Neural progenitor cell (in vitro differentiated cells): ENCODE data around the gene CNTRL. TPM values are rescaled to one million over a fixed set of nuclear protein-coding genes. Genes with fewer than 3 reads are reported as not detected.
"Not testable (repeated sequence)": the region's sequence is repeated elsewhere in the genome, so short reads cannot be mapped to it uniquely, and the experiment has no call there.

Experiments used
- DNase-seq: peaks from one replicate; pipeline ENCODE4 v3.0.0-alpha.2; 2016; ENCODE audit warnings: low spot score
- H2AFZ ChIP-seq: fragments of 200-600 bp; sonication (generic); replicated peaks from 2 replicates; pipeline ENCODE4 v1.6.1; 2016; ENCODE audit warnings: antibody characterized with exemption
- H3F3A ChIP-seq: fragments of 200-600 bp; sonication (generic); 2 replicates; pipeline ENCODE4 v1.6.1; 2016; ENCODE audit warnings: antibody characterized with exemption, low read depth
- H3K27ac ChIP-seq: fragments of 200-600 bp; sonication (generic); 2 replicates; pipeline ENCODE4 v1.5.1; 2016; ENCODE audit warnings: mild to moderate bottlenecking
- H3K27me3 ChIP-seq: fragments of 200-600 bp; sonication (generic); 2 replicates; pipeline ENCODE4 v1.6.1; 2016; ENCODE audit warnings: mild to moderate bottlenecking, moderate library complexity
- H3K36me3 ChIP-seq: fragments of 200-600 bp; sonication (generic); 2 replicates; pipeline ENCODE4 v1.5.1; 2016
- H3K4me1 ChIP-seq: fragments of 200-600 bp; sonication (generic); 2 replicates; pipeline ENCODE4 v1.6.1; 2016; ENCODE audit warnings: mixed run types
- H3K4me2 ChIP-seq: fragments of 200-600 bp; sonication (generic); 2 replicates; pipeline ENCODE4 v1.6.1; 2016
- H3K4me3 ChIP-seq: fragments of 200-600 bp; sonication (generic); 2 replicates; pipeline ENCODE4 v1.5.1; 2016
- H3K79me2 ChIP-seq: fragments of 200-600 bp; sonication (generic); 2 replicates; pipeline ENCODE4 v1.6.1; 2016; ENCODE audit warnings: low read depth
- H3K9ac ChIP-seq: fragments of 200-600 bp; sonication (generic); 2 replicates; pipeline ENCODE4 v1.6.1; 2016
- H3K9me3 ChIP-seq: fragments of 200-600 bp; sonication (generic); 2 replicates; pipeline ENCODE4 v1.5.1; 2016; ENCODE audit warnings: low read depth
- H4K20me1 ChIP-seq: fragments of 200-600 bp; sonication (generic); 2 replicates; pipeline ENCODE4 v1.6.1; 2016; ENCODE audit warnings: low read depth
- H3K27ac Mint-ChIP-seq: 3 replicates; pipeline ENCODE4 v1.8.0; 2021; ENCODE audit warnings: mixed read lengths
- H3K27me3 Mint-ChIP-seq: 2 replicates; pipeline ENCODE4 v1.8.0; 2022; ENCODE audit warnings: low read depth, mild to moderate bottlenecking, inconsistent platforms, moderate library complexity, mixed read lengths; ENCODE audit not compliant: insufficient read depth
- H3K36me3 Mint-ChIP-seq: 3 replicates; pipeline ENCODE4 v1.8.0; 2021; ENCODE audit warnings: mixed read lengths
- H3K4me1 Mint-ChIP-seq: 3 replicates; pipeline ENCODE4 v1.8.0; 2021; ENCODE audit warnings: mixed read lengths
- H3K4me3 Mint-ChIP-seq: 3 replicates; pipeline ENCODE4 v1.8.0; 2021; ENCODE audit warnings: mild to moderate bottlenecking, moderate library complexity, mixed read lengths
- H3K9me3 Mint-ChIP-seq: 3 replicates; pipeline ENCODE4 v1.8.0; 2020; ENCODE audit warnings: mixed read lengths
- EZH2 ChIP-seq: fragments of 200-600 bp; sonication (generic); IDR thresholded peaks from 2 replicates; pipeline ENCODE4 v1.6.1; 2017; ENCODE audit warnings: antibody characterized with exemption, mild to moderate bottlenecking, moderate library complexity
- EZH2phosphoT487 ChIP-seq: fragments of 200-600 bp; sonication (generic); IDR thresholded peaks from 2 replicates; pipeline ENCODE4 v1.6.1; 2017; ENCODE audit warnings: antibody characterized with exemption
- total RNA-seq: library from RNA; depleted of rRNA; stranded (reverse); fragments of >200 nt; gene quantifications from 2 replicates; pipeline ENCODE4 v1.2.3, GENCODE V29; 2015; ENCODE audit warnings: low replicate concordance
- TF ChIP-seq, protein P1 (sequence below): fragments of 200-600 bp; sonication (generic); IDR thresholded peaks from 2 replicates; pipeline ENCODE4 v1.5.1; 2017; ENCODE audit warnings: antibody characterized with exemption, mild to moderate bottlenecking

Gene CNTRL
- total RNA-seq, 1 donor from 2014 or later: 45.4 TPM

GRCh38 chr9:121029469-121029868 is 45.3 kb upstream of the CNTRL start:
- no peaks in the 10 kb centered on the region for H4K20me1 ChIP-seq
- H3K4me2 ChIP-seq: no peak overlapping the region
- no peak overlapping the region for H3K4me3 Mint-ChIP-seq
- H3K36me3 Mint-ChIP-seq: peaks cover 3% of the 10 kb centered on the region
- no peak overlapping the region for H3K9ac ChIP-seq
- H3K4me1 ChIP-seq: peaks cover 4% of the 10 kb centered on the region
- H3K79me2 ChIP-seq: no peaks in the 10 kb centered on the region
- H3K27ac ChIP-seq: no peak overlapping the region
- no peaks in the 10 kb centered on the region for H3K27me3 Mint-ChIP-seq
- no peaks in the 10 kb centered on the region for H3K9me3 ChIP-seq
- H3K36me3 ChIP-seq: no peaks in the 10 kb centered on the region
- no peaks in the 10 kb centered on the region for H3K27me3 ChIP-seq
- H2AFZ ChIP-seq: no peak overlapping the region
- TF ChIP-seq EZH2phosphoT487 (no peak), EZH2 (no peak)
- TF ChIP-seq, protein P1, sequence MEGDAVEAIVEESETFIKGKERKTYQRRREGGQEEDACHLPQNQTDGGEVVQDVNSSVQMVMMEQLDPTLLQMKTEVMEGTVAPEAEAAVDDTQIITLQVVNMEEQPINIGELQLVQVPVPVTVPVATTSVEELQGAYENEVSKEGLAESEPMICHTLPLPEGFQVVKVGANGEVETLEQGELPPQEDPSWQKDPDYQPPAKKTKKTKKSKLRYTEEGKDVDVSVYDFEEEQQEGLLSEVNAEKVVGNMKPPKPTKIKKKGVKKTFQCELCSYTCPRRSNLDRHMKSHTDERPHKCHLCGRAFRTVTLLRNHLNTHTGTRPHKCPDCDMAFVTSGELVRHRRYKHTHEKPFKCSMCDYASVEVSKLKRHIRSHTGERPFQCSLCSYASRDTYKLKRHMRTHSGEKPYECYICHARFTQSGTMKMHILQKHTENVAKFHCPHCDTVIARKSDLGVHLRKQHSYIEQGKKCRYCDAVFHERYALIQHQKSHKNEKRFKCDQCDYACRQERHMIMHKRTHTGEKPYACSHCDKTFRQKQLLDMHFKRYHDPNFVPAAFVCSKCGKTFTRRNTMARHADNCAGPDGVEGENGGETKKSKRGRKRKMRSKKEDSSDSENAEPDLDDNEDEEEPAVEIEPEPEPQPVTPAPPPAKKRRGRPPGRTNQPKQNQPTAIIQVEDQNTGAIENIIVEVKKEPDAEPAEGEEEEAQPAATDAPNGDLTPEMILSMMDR: no peak
- no peak overlapping the region for H3K27ac Mint-ChIP-seq
- DNase-seq: no peak
- H3K9me3 Mint-ChIP-seq: no peaks in the 10 kb centered on the region
- H3F3A ChIP-seq: no peaks in the 10 kb centered on the region
- H3K4me1 Mint-ChIP-seq: no peaks in the 10 kb centered on the region
- H3K4me3 ChIP-seq: no peak overlapping the region

DNA sequence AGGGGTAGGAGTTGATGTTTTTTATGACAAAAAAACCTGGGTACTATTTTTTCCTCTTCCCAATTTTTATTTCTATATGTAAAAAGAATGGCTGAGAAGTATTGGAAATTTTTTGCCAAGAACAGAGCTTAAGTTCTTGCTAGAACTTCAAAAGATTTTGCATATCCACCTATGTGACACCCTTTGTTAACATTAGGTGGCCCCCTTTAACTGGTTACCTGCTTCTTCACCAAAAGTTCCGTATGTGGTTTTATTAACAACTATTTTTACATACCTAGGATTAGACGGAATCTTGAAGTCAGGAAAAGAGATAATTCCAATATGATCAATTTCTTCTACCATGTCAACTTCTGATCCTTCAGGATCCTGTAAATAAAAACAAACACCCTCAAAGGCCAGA is 40.2 kb upstream of the CNTRL start:
- H3K27me3 Mint-ChIP-seq: no peaks in the 10 kb centered on the region
- Histone ChIP-seq H2AFZ (no peak overlapping the region), H3K79me2 (no peaks in the 10 kb centered on the region), H3K9ac (no peak overlapping the region), H3K36me3 (no peaks in the 10 kb centered on the region), H3K27ac (no peak overlapping the region), H3K4me2 (no peak overlapping the region), H3K4me1 (no peaks in the 10 kb centered on the region), H3F3A (no peaks in the 10 kb centered on the region), H3K9me3 (no peaks in the 10 kb centered on the region), H3K4me3 (no peak overlapping the region), H3K27me3 (no peaks in the 10 kb centered on the region), H4K20me1 (no peaks in the 10 kb centered on the region)
- H3K4me3 Mint-ChIP-seq: no peak overlapping the region
- H3K27ac Mint-ChIP-seq: no peak overlapping the region
- no peaks in the 10 kb centered on the region for H3K4me1 Mint-ChIP-seq
- H3K36me3 Mint-ChIP-seq: peaks cover 7% of the 10 kb centered on the region
- DNase-seq: no peak
- TF ChIP-seq EZH2phosphoT487 (no peak), EZH2 (no peak)
- TF ChIP-seq, protein P1: no peak
- no peaks in the 10 kb centered on the region for H3K9me3 Mint-ChIP-seq

- not testable (repeated sequence) for H3F3A ChIP-seq, H3K36me3 Mint-ChIP-seq, H3K27ac ChIP-seq, H3K27me3 Mint-ChIP-seq, H3K9ac ChIP-seq, H3K9me3 Mint-ChIP-seq, H4K20me1 ChIP-seq, H3K4me1 ChIP-seq, DNase-seq, H3K36me3 ChIP-seq, H3K9me3 ChIP-seq, H2AFZ ChIP-seq, H3K79me2 ChIP-seq, H3K27me3 ChIP-seq, H3K4me3 Mint-ChIP-seq, H3K4me3 ChIP-seq, H3K4me2 ChIP-seq, H3K4me1 Mint-ChIP-seq, H3K27ac Mint-ChIP-seq
These were observed 39.0 kb upstream of the CNTRL start for GRCh38 chr9:121035717-121036116.

- Mint-ChIP-seq H3K36me3 (peaks cover 8% of the 10 kb centered on the region), H3K27me3 (no peaks in the 10 kb centered on the region), H3K4me3 (no peak overlapping the region), H3K9me3 (no peaks in the 10 kb centered on the region), H3K4me1 (no peaks in the 10 kb centered on the region), H3K27ac (no peak overlapping the region)
- Histone ChIP-seq H3K79me2 (no peaks in the 10 kb centered on the region), H3F3A (no peaks in the 10 kb centered on the region), H4K20me1 (no peaks in the 10 kb centered on the region), H2AFZ (no peak overlapping the region), H3K9me3 (no peaks in the 10 kb centered on the region), H3K27ac (no peak overlapping the region), H3K4me3 (no peak overlapping the region), H3K9ac (no peak overlapping the region), H3K4me2 (no peak overlapping the region), H3K4me1 (no peaks in the 10 kb centered on the region), H3K36me3 (no peaks in the 10 kb centered on the region), H3K27me3 (no peaks in the 10 kb centered on the region)
- no peak for DNase-seq
- TF ChIP-seq, protein P1: no peak
- TF ChIP-seq EZH2phosphoT487 (no peak), EZH2 (no peak)
These were observed 36.4 kb upstream of the CNTRL start for GRCh38 chr9:121038362-121038761.
